ENCODE results near the gene SMG6.
A peak's percentile ranks its signal among the peaks of the same experiment; 100 is the strongest.

SMG6 gene

GRCh38 chr17:2054512-2055291 lies 248.9 kb downstream of the SMG6 start, which contains the start of gene HIC1:
TSS of gene HIC1 (plus strand) at chr17:2055103. CDS start at chr17:2056691, 1,588 bp downstream.
- H3K27ac ChIP-seq = peak within 1 kb of the TSS; percentile 56
- no peak for TF ChIP-seq ZFX (IDR thresholded peaks at IDR 0.05; ENCODE audit: borderline replicate concordance)
- TF ChIP-seq CTCF (IDR thresholded peaks at IDR 0.05) = peak; percentile 95

- peak overlapping the region; percentile 56 for H3K27ac ChIP-seq
- no peak for TF ChIP-seq ZFX (IDR thresholded peaks at IDR 0.05; ENCODE audit: borderline replicate concordance)
- no peak for TF ChIP-seq CTCF (IDR thresholded peaks at IDR 0.05)
Observed at GRCh38 chr17:2054262-2054511, 249.4 kb downstream of the SMG6 start.

GRCh38 chr17:2053380-2054261 lies 250.0 kb downstream of the SMG6 start:
- H3K27ac ChIP-seq = peak overlapping the region; percentile 56
- peak; percentile 86 for TF ChIP-seq CTCF (IDR thresholded peaks at IDR 0.05)
- TF ChIP-seq ZFX (IDR thresholded peaks at IDR 0.05; ENCODE audit: borderline replicate concordance) = no peak

GRCh38 chr17:2051933-2052559 lies 251.5 kb downstream of the SMG6 start:
- no peak overlapping the region for H3K27ac ChIP-seq
- TF ChIP-seq CTCF (IDR thresholded peaks at IDR 0.05) = no peak
- TF ChIP-seq ZFX (IDR thresholded peaks at IDR 0.05; ENCODE audit: borderline replicate concordance) = no peak

GRCh38 chr17:2051061-2051932 lies 252.3 kb downstream of the SMG6 start:
- 0 out of 2 replicates have a peak, but pooled peaks have one; percentile 16 for TF ChIP-seq CTCF (IDR thresholded peaks at IDR 0.05)
- no peak for TF ChIP-seq ZFX (IDR thresholded peaks at IDR 0.05; ENCODE audit: borderline replicate concordance)
- H3K27ac ChIP-seq = peak overlapping the region; percentile 88

- peak overlapping the region; percentile 88 for H3K27ac ChIP-seq
- TF ChIP-seq CTCF (IDR thresholded peaks at IDR 0.05) = no peak; the same call in none of the 2 replicates
- TF ChIP-seq ZFX (IDR thresholded peaks at IDR 0.05; ENCODE audit: borderline replicate concordance) = no peak
Observed at GRCh38 chr17:2050300-2051060, 253.1 kb downstream of the SMG6 start.

All from 22Rv1 (cell line).